SK-N-SH treated with all-trans-retinoic acid at 6 μM for 48 hours (cell line): ENCODE results near the gene SLC27A4.
A peak's percentile ranks its signal among the peaks of the same experiment; 100 is the strongest.

ENCODE experiments used
- ATAC-seq: fragments of 200-7000 bp; cut with Tn5 transposase; 3 replicates; pipeline ENCODE4 v1.9.1; 2020; ENCODE audit warnings: mild to moderate bottlenecking, moderate library complexity
- ARNTL ChIP-seq: fragments of 450-650 bp; formaldehyde crosslinking; IDR thresholded peaks from 2 replicates; pipeline ENCODE4 v1.5.0; 2020; ENCODE audit warnings: low read depth, mild to moderate bottlenecking, moderate library complexity, borderline replicate concordance
- BACH2 ChIP-seq: fragments of 250-450 bp; sonication (Bioruptor Pico); IDR thresholded peaks from 2 replicates; pipeline ENCODE4 v1.9.0; 2021; ENCODE audit warnings: mild to moderate bottlenecking, borderline replicate concordance
- CSDC2 ChIP-seq: fragments of 250-450 bp; sonication (Bioruptor Pico); IDR thresholded peaks from 2 replicates; pipeline ENCODE4 v1.5.0; 2020; ENCODE audit warnings: mild to moderate bottlenecking, moderate library complexity
- CSRNP3 ChIP-seq: fragments of 250-450 bp; sonication (Bioruptor Pico); IDR thresholded peaks from 2 replicates; pipeline ENCODE4 v1.5.1; 2021; ENCODE audit warnings: mild to moderate bottlenecking, moderate library complexity
- ESRRG ChIP-seq: fragments of 250-450 bp; sonication (Bioruptor Pico); IDR thresholded peaks from 2 replicates; pipeline ENCODE4 v1.6.1; 2021; ENCODE audit warnings: mild to moderate bottlenecking
- GLIS3 ChIP-seq: fragments of 250-450 bp; sonication (Bioruptor Pico); IDR thresholded peaks from 2 replicates; pipeline ENCODE4 v1.5.0; 2020; ENCODE audit warnings: mild to moderate bottlenecking, moderate library complexity
- ISL1 ChIP-seq: fragments of 250-450 bp; sonication (Bioruptor Pico); IDR thresholded peaks from 2 replicates; pipeline ENCODE4 v2.1.2; 2022; ENCODE audit warnings: mild to moderate bottlenecking, moderate library complexity
- PPARA ChIP-seq: fragments of 250-450 bp; sonication (Bioruptor Pico); IDR thresholded peaks from 2 replicates; pipeline ENCODE4 v1.5.0; 2020; ENCODE audit warnings: mild to moderate bottlenecking, borderline replicate concordance
- RARB ChIP-seq: fragments of 250-450 bp; sonication (Bioruptor Pico); IDR thresholded peaks from 2 replicates; pipeline ENCODE4 v1.8.0; 2021; ENCODE audit warnings: mild to moderate bottlenecking, moderate library complexity
- SNAI2 ChIP-seq: fragments of 250-450 bp; sonication (Bioruptor Pico); IDR thresholded peaks from 2 replicates; pipeline ENCODE4 v1.5.0; 2020; ENCODE audit warnings: mild to moderate bottlenecking, moderate library complexity
- TCF4 ChIP-seq: fragments of 250-450 bp; sonication (Bioruptor Pico); IDR thresholded peaks from 2 replicates; pipeline ENCODE4 v1.8.0; 2021; ENCODE audit warnings: mild to moderate bottlenecking, moderate library complexity, borderline replicate concordance
- TOX ChIP-seq: fragments of 250-450 bp; sonication (Bioruptor Pico); IDR thresholded peaks from 2 replicates; pipeline ENCODE4 v1.8.0; 2021; ENCODE audit warnings: mild to moderate bottlenecking, moderate library complexity, borderline replicate concordance
- TSHZ2 ChIP-seq: fragments of 250-450 bp; sonication (Bioruptor Pico); IDR thresholded peaks from 2 replicates; pipeline ENCODE4 v1.5.0; 2020; ENCODE audit warnings: mild to moderate bottlenecking, moderate library complexity
- ZC3H10 ChIP-seq: fragments of 250-450 bp; sonication (Bioruptor Pico); IDR thresholded peaks from 2 replicates; pipeline ENCODE4 v1.5.1; 2021; ENCODE audit warnings: mild to moderate bottlenecking, moderate library complexity
- ZFP3 ChIP-seq: fragments of 250-450 bp; sonication (Bioruptor Pico); IDR thresholded peaks from 2 replicates; pipeline ENCODE4 v1.5.0; 2020; ENCODE audit warnings: mild to moderate bottlenecking, moderate library complexity
- ZFP30 ChIP-seq: fragments of 450-650 bp; formaldehyde crosslinking; IDR thresholded peaks from 2 replicates; pipeline ENCODE4 v1.5.0; 2022; ENCODE audit warnings: mild to moderate bottlenecking, moderate library complexity
- ZNF565 ChIP-seq: fragments of 450-650 bp; formaldehyde crosslinking; conservative IDR thresholded peaks from 2 replicates; pipeline ENCODE4 v1.5.0; 2020; ENCODE audit warnings: low read depth, mild to moderate bottlenecking, moderate library complexity
- ZNF70 ChIP-seq: fragments of 450-650 bp; formaldehyde crosslinking; IDR thresholded peaks from 2 replicates; pipeline ENCODE4 v1.5.0; 2020; ENCODE audit warnings: mild to moderate bottlenecking, moderate library complexity
- ZNF8 ChIP-seq: fragments of 450-650 bp; formaldehyde crosslinking; IDR thresholded peaks from 2 replicates; pipeline ENCODE4 v1.5.0; 2020; ENCODE audit warnings: mild to moderate bottlenecking, moderate library complexity
- TF ChIP-seq, protein P1 (sequence below): fragments of 250-450 bp; sonication (Bioruptor Pico); IDR thresholded peaks from 2 replicates; pipeline ENCODE4 v1.8.0; 2021; ENCODE audit warnings: low read depth, mild to moderate bottlenecking, moderate library complexity, borderline replicate concordance

Gene SLC27A4

GRCh38 chr9:128298535-128299482, 41.5 kb upstream of the SLC27A4 start:
- TF ChIP-seq ZC3H10 (CRISPR knock-in tag) = no peak
- TF ChIP-seq CSDC2 (CRISPR knock-in tag) = no peak
- TF ChIP-seq GLIS3 = no peak
- TF ChIP-seq ZNF70 (CRISPR knock-in tag) = no peak
- no peak for TF ChIP-seq ISL1 (CRISPR knock-in tag)
- no peak for TF ChIP-seq ZNF8 (CRISPR knock-in tag)
- TF ChIP-seq ZFP3 (CRISPR knock-in tag) = no peak
- no peak for TF ChIP-seq ZFP30 (CRISPR knock-in tag)
- no peak for TF ChIP-seq ZNF565 (CRISPR knock-in tag)
- no peak for TF ChIP-seq BACH2 (CRISPR knock-in tag)
- no peak for ATAC-seq

- ATAC-seq = peak; percentile 6; the same call in 1 of the 3 replicates
- TF ChIP-seq BACH2 (CRISPR knock-in tag) = no peak
- no peak for TF ChIP-seq ZFP30 (CRISPR knock-in tag)
- TF ChIP-seq SNAI2 (CRISPR knock-in tag) = no peak
- no peak for TF ChIP-seq RARB (CRISPR knock-in tag)
- no peak for TF ChIP-seq TOX (CRISPR knock-in tag)
- TF ChIP-seq CSRNP3 (CRISPR knock-in tag) = no peak
- no peak for TF ChIP-seq ARNTL (CRISPR knock-in tag)
- TF ChIP-seq ZC3H10 (CRISPR knock-in tag) = no peak
- TF ChIP-seq ZFP3 (CRISPR knock-in tag) = no peak
- no peak for TF ChIP-seq ZNF565 (CRISPR knock-in tag)
- no peak for TF ChIP-seq GLIS3
- no peak for TF ChIP-seq PPARA (CRISPR knock-in tag)
- TF ChIP-seq TCF4 (CRISPR knock-in tag) = no peak
Observed at GRCh38 chr9:128304136-128304970, 36.0 kb upstream of the SLC27A4 start.

DNA sequence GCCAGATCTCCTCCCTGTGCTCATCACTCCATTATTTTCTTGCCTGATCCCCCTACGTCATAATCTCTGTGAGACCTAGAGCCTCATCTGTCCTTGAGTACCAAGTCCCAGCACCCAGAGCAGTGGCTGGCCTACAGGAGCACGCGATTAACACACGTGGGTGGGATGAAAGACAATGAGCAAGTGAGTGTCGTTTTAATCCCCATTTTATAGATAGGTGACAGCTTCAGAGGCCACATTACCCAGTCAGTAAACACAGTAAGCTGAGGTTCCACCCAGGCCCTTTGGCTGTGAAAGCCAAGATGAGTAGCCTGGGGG, 35.4 kb upstream of the SLC27A4 start:
- ATAC-seq = no peak
- TF ChIP-seq ESRRG (CRISPR knock-in tag) (no peak), CSRNP3 (CRISPR knock-in tag) (no peak), TSHZ2 (CRISPR knock-in tag) (no peak), PPARA (CRISPR knock-in tag) (no peak), TCF4 (CRISPR knock-in tag) (no peak)
- TF ChIP-seq, protein P1, sequence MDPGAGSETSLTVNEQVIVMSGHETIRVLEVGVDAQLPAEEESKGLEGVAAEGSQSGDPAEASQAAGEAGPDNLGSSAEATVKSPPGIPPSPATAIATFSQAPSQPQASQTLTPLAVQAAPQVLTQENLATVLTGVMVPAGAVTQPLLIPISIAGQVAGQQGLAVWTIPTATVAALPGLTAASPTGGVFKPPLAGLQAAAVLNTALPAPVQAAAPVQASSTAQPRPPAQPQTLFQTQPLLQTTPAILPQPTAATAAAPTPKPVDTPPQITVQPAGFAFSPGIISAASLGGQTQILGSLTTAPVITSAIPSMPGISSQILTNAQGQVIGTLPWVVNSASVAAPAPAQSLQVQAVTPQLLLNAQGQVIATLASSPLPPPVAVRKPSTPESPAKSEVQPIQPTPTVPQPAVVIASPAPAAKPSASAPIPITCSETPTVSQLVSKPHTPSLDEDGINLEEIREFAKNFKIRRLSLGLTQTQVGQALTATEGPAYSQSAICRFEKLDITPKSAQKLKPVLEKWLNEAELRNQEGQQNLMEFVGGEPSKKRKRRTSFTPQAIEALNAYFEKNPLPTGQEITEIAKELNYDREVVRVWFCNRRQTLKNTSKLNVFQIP = no peak
